KMS-11 (cell line): ENCODE measurements around the gene NFATC2.

Source experiments
- H2AFZ ChIP-seq: fragments of 200-600 bp; sonication (generic); 2 replicates; pipeline ENCODE4 v1.6.1; 2016; ENCODE audit warnings: antibody characterized with exemption, mixed run types, low read depth
- H3K27ac ChIP-seq: fragments of 200-600 bp; sonication (generic); 2 replicates; pipeline ENCODE4 v1.6.1; 2016; ENCODE audit warnings: mild to moderate bottlenecking, mixed run types
- H3K27me3 ChIP-seq: fragments of 200-600 bp; sonication (generic); 2 replicates; pipeline ENCODE4 v1.6.1; 2017; ENCODE audit warnings: mild to moderate bottlenecking, low read depth, mixed run types, moderate library complexity; ENCODE audit not compliant: insufficient read depth
- H3K36me3 ChIP-seq: fragments of 200-600 bp; sonication (generic); 2 replicates; pipeline ENCODE4 v1.6.1; 2017; ENCODE audit warnings: mild to moderate bottlenecking, mixed run types; ENCODE audit not compliant: insufficient read depth
- H3K4me1 ChIP-seq: fragments of 200-600 bp; sonication (generic); 2 replicates; pipeline ENCODE4 v1.6.1; 2016; ENCODE audit warnings: mild to moderate bottlenecking, low read depth, mixed run types; ENCODE audit not compliant: poor library complexity, severe bottlenecking
- H3K4me2 ChIP-seq: fragments of 200-600 bp; sonication (generic); 2 replicates; pipeline ENCODE4 v1.7.0; 2016; ENCODE audit warnings: mild to moderate bottlenecking, mixed run types
- H3K4me3 ChIP-seq: fragments of 200-600 bp; sonication (generic); IDR thresholded peaks from 2 replicates; pipeline ENCODE4 v1.6.1; 2017; ENCODE audit warnings: low read depth, low read length, mixed read lengths; ENCODE audit not compliant: insufficient read depth
- H3K79me2 ChIP-seq: fragments of 200-600 bp; sonication (generic); 2 replicates; pipeline ENCODE4 v1.6.1; 2016; ENCODE audit warnings: low read depth, mixed run types; ENCODE audit not compliant: insufficient read depth
- H3K9ac ChIP-seq: fragments of 200-600 bp; sonication (generic); 2 replicates; pipeline ENCODE4 v1.6.1; 2016; ENCODE audit warnings: mild to moderate bottlenecking, mixed run types
- H4K20me1 ChIP-seq: fragments of 200-600 bp; sonication (generic); 2 replicates; pipeline ENCODE4 v1.6.1; 2016; ENCODE audit warnings: mild to moderate bottlenecking, mixed run types; ENCODE audit not compliant: insufficient read depth
- TF ChIP-seq, protein P1 (sequence below): fragments of 200-600 bp; sonication (generic); conservative IDR thresholded peaks from 2 replicates; pipeline ENCODE4 v1.6.1; 2017; ENCODE audit warnings: low read depth, mild to moderate bottlenecking, antibody characterized with exemption, low read length, moderate library complexity, mixed read lengths

Gene NFATC2

DNA sequence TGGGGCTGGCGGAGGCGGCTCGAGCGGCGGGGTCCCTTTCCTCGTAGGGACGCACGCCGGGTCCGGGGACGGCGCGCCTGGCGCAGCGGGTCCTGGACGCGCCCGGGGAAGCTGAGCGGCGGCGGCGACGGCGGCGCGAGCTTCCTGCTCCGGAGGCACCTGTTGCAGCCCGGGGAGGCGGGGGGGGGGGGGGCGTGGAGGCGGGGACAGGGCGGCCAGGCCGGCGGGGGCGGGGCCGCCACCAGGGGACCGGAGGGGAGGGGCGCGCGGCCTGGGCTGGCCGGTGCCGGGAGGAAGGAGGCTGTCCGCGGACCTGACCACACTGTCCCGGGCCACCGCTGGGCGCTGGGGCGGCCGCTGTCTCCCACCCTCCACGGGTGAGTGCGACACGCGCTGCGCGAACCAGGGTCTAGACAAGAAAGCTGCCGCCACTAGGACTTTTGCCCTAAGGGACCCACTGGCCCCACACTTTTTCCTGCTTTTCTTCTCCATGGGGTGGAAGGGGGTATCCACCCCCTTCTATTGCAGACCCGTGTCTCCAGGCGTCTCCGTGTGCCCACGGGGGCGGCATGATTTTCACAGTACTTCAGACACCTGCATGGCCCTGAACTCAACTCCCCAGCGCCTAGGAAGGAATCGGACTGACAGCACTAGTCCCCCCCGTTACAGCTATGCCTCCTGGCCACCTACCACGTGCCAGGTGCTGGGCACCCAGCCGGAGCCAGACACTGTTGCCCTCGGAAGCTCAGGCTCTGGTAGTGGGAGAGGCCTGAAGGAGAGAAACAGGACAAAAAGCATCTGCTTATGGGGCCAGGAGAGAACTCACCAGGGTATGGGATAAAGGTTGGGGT is at the start of gene NFATC2:
NFATC2 (minus strand) TSS at position 149 of the 851 bp plus-strand sequence. CDS start 220 bp downstream, outside the sequence.
- no peaks in the 10 kb centered on the region for H3K27me3 ChIP-seq
- H3K9ac ChIP-seq: peak within 1 kb of the TSS; percentile 86
- peak within 1 kb of the TSS; percentile 84 for H3K27ac ChIP-seq
- H3K4me3 ChIP-seq: peak within 1 kb of the TSS; percentile 45
- peaks cover 29% of the 10 kb centered on the region for H3K4me1 ChIP-seq
- H4K20me1 ChIP-seq: no peaks in the 10 kb centered on the region
- peak within 1 kb of the TSS; percentile 98 for H3K4me2 ChIP-seq
- no peaks in the 10 kb centered on the region; the same call in 1 of the 2 replicates for H3K36me3 ChIP-seq
- TF ChIP-seq, protein P1, sequence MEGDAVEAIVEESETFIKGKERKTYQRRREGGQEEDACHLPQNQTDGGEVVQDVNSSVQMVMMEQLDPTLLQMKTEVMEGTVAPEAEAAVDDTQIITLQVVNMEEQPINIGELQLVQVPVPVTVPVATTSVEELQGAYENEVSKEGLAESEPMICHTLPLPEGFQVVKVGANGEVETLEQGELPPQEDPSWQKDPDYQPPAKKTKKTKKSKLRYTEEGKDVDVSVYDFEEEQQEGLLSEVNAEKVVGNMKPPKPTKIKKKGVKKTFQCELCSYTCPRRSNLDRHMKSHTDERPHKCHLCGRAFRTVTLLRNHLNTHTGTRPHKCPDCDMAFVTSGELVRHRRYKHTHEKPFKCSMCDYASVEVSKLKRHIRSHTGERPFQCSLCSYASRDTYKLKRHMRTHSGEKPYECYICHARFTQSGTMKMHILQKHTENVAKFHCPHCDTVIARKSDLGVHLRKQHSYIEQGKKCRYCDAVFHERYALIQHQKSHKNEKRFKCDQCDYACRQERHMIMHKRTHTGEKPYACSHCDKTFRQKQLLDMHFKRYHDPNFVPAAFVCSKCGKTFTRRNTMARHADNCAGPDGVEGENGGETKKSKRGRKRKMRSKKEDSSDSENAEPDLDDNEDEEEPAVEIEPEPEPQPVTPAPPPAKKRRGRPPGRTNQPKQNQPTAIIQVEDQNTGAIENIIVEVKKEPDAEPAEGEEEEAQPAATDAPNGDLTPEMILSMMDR: no peak
- H2AFZ ChIP-seq: peak within 1 kb of the TSS; percentile 82
- peaks cover 43% of the 10 kb centered on the region for H3K79me2 ChIP-seq

DNA sequence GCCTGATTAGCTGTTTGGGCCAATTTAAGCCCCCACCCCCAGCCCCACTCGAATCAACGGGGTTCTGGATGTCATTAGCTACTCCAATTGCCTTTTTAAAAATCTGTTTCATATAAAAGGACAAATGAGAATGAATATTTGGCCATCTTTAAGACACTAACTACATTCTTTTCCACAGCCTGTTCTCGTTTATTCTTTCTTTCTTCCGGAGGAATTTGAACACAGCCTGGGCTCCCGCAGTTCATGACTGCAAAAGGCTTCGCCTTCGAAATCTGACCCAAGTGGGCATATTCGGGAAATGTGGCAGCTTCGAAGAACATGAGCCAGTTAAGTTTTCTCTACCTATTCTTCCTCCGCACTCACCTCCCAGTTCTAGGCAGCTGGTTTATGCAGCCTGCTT is 49.4 kb upstream of the NFATC2 start:
- no peak overlapping the region for H3K27ac ChIP-seq
- TF ChIP-seq, protein P1: no peak

DNA sequence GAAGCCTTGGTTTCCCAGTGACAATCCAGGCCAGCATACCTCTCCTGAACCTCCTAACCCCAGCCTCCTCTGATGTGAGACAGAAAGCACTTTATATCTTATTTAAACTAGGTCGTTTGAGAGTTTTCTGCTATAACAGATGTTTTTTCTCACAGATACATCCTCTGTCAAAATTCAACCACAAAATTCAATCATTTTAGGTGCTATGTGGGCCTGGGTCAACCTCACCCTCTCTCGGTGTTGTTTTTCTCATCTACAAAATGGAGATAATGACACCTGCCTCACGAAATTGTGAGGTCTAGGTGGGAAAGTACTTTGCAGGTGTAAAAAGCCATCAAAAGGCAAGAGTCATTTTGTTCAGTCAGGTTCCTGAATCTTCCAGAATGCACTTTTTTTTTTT is 46.2 kb upstream of the NFATC2 start:
- no peaks in the 10 kb centered on the region for H4K20me1 ChIP-seq
- H3K27me3 ChIP-seq: no peaks in the 10 kb centered on the region
- no peak overlapping the region for H3K27ac ChIP-seq
- H3K9ac ChIP-seq: no peak overlapping the region
- H3K4me1 ChIP-seq: no peaks in the 10 kb centered on the region
- no peaks in the 10 kb centered on the region for H3K36me3 ChIP-seq
- H2AFZ ChIP-seq: no peak overlapping the region
- no peak overlapping the region for H3K4me3 ChIP-seq
- no peaks in the 10 kb centered on the region for H3K79me2 ChIP-seq
- no peak overlapping the region for H3K4me2 ChIP-seq
- TF ChIP-seq, protein P1: no peak

More for the DNA sequence above, 49.4 kb upstream of the NFATC2 start:
- Histone ChIP-seq H3K4me1 (peaks cover 13% of the 10 kb centered on the region), H4K20me1 (no peaks in the 10 kb centered on the region), H3K9ac (no peak overlapping the region), H3K27me3 (no peaks in the 10 kb centered on the region), H3K4me2 (no peak overlapping the region), H2AFZ (no peak overlapping the region), H3K79me2 (no peaks in the 10 kb centered on the region), H3K36me3 (no peaks in the 10 kb centered on the region), H3K4me3 (no peak overlapping the region)

DNA sequence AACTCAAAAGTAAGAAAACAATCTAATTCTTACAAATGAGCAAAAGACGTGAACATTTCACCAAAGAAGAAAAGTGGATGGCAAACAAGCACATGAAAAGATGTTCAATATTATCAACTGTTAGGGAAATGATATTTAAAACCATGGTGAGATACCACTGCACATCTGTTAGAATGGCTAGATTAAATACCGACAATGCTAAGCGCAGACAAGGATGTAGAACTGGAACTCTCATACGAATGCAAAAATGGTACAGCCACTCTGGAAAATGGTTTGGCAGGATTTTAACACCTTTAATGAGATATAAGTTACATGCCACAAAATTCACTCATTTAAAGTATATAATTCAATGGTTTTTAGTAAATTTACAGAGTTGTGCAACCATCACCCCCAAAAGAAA is 44.6 kb upstream of the NFATC2 start:
- Histone ChIP-seq H2AFZ (no peak overlapping the region), H4K20me1 (no peaks in the 10 kb centered on the region), H3K4me1 (no peaks in the 10 kb centered on the region), H3K27me3 (no peaks in the 10 kb centered on the region), H3K4me3 (no peak overlapping the region), H3K9ac (no peak overlapping the region), H3K4me2 (no peak overlapping the region), H3K79me2 (no peaks in the 10 kb centered on the region), H3K27ac (no peak overlapping the region), H3K36me3 (no peaks in the 10 kb centered on the region)
- TF ChIP-seq, protein P1: no peak
